GM18520 (cell line): Measurements from ENCODE around the gene AIPL1.

Experiments used
- ATAC-seq: cut with Tn5 transposase; IDR thresholded peaks from one replicate; pipeline ENCODE4 v1.9.1; 2021; ENCODE audit not compliant: unreplicated experiment

AIPL1 gene

GRCh38 chr17:6421700-6422604, 13.0 kb downstream of the AIPL1 start:
- no peak for ATAC-seq

- ATAC-seq = no peak
Observed at GRCh38 chr17:6420173-6420641, 14.7 kb downstream of the AIPL1 start.

- ATAC-seq = no peak
Observed at GRCh38 chr17:6415616-6416015, 19.3 kb downstream of the AIPL1 start.

- no peak for ATAC-seq
Observed at GRCh38 chr17:6413065-6413464, 21.9 kb downstream of the AIPL1 start.

- no peak for ATAC-seq
Observed at GRCh38 chr17:6408735-6409134, 26.2 kb downstream of the AIPL1 start.

GRCh38 chr17:6408276-6408675, 26.6 kb downstream of the AIPL1 start:
- no peak for ATAC-seq

GRCh38 chr17:6402258-6402657, 32.7 kb downstream of the AIPL1 start:
- no peak for ATAC-seq

GRCh38 chr17:6398955-6399354, 36.0 kb downstream of the AIPL1 start:
- ATAC-seq = no peak

- ATAC-seq = no peak
Observed at GRCh38 chr17:6394055-6394606, 40.8 kb downstream of the AIPL1 start.

- no peak for ATAC-seq
Observed at GRCh38 chr17:6393351-6393952, 41.5 kb downstream of the AIPL1 start.

GRCh38 chr17:6392609-6393350, 42.1 kb downstream of the AIPL1 start:
- ATAC-seq = no peak

GRCh38 chr17:6388416-6388815, 46.5 kb downstream of the AIPL1 start:
- ATAC-seq = no peak

GRCh38 chr17:6387858-6388257, 47.1 kb downstream of the AIPL1 start:
- no peak for ATAC-seq

- no peak for ATAC-seq
Observed at GRCh38 chr17:6387442-6387841, 47.5 kb downstream of the AIPL1 start.

- ATAC-seq = no peak
Observed at GRCh38 chr17:6386041-6386630, 48.8 kb downstream of the AIPL1 start.

- ATAC-seq = no peak
Observed at GRCh38 chr17:6384481-6384880, 50.4 kb downstream of the AIPL1 start.

- no peak for ATAC-seq
Observed at GRCh38 chr17:6381526-6382465, 53.1 kb downstream of the AIPL1 start.

GRCh38 chr17:6380915-6381438, 53.9 kb downstream of the AIPL1 start:
- ATAC-seq = no peak

- no peak for ATAC-seq
Observed at GRCh38 chr17:6377906-6378305, 57.0 kb downstream of the AIPL1 start.

- ATAC-seq = no peak
Observed at GRCh38 chr17:6376931-6377361, 58.0 kb downstream of the AIPL1 start.
